Activated CD8-positive, alpha-beta memory T cell treated with anti-CD3 and anti-CD28 coated beads, Interleukin-2, amount 50 U/mL, for 4 hours (primary cell): ENCODE results near the gene ANO10.
"Not testable (repeated sequence)": the region's sequence is repeated elsewhere in the genome, so short reads cannot be mapped to it uniquely, and the experiment has no call there.

ENCODE experiments used
- DNase-seq: peaks from one replicate; pipeline ENCODE4 v3.0.0-alpha.2; 2020

Gene ANO10

DNA sequence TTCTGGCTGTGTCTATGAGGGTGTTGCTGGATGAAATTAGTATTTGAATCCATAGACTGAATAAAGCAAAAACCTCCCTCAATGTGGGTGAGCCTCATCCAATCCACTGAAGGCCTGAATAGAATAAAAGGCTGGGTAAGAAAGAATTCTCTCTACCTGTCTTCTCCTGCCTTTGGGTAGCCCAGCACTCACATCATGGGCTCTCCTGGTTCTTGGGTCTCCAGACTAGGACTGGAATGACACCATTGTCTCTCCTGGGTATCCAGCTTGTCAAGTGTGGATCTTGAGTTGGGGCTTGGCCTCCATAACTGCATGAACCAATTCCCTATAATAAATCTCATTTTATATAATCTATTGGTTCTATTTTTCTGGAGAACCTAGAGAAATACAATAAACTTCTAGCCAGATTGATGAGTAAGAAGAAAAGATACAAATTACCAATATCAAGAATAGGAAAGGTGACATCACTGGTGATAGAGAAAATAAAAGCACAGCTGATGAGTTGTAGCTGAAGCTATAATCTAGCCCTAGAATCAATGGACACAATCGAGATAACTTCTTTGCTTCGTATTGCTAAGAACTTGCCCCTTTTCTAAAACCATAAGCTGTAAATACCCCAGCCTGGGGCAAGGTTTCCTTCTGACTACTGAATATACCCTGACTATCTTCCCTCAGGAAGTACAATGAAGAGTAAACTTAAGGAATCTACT is 106.4 kb downstream of the ANO10 start:
- DNase-seq: no peak

GRCh38 chr3:43512754-43513404 is 108.9 kb downstream of the ANO10 start:
- DNase-seq: no peak

- DNase-seq: no peak
Measured at GRCh38 chr3:43506644-43507043, 115.2 kb downstream of the ANO10 start.

GRCh38 chr3:43505351-43505750 is 116.5 kb downstream of the ANO10 start:
- no peak for DNase-seq

DNA sequence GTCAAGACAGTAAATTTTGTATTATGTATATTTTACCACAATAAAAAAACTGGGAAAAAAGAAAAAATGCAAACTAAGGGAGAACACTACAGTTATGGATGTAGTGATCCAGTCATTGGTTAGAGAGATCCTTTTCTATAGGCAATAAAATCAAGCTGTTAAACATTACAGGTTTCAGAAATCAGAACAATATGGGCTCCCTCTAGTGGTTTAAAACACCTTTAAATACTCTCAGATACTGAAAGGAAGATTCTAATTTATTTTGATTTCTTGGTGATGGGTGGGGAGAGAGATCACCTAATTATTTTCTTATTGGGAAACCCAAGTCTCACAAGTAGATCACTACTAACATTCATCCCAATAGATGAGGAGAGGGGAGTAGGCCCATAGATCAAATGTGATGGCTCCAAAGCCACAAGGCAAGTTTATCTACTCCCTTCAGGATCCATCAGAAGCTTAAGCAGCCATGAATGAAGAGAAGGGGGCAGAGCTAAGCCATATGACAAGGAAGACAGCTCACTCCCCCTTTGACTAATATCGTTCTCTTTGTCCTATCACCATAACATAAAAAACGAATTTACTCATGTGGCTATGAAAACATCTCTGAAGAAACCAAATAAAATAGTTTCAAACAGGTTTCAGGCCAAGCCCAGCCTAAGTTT is 118.6 kb downstream of the ANO10 start:
- DNase-seq: no peak

- no peak for DNase-seq
Measured at GRCh38 chr3:43499256-43499655, 122.6 kb downstream of the ANO10 start.

- no peak for DNase-seq
Measured at GRCh38 chr3:43497905-43498365, 123.9 kb downstream of the ANO10 start.

DNA sequence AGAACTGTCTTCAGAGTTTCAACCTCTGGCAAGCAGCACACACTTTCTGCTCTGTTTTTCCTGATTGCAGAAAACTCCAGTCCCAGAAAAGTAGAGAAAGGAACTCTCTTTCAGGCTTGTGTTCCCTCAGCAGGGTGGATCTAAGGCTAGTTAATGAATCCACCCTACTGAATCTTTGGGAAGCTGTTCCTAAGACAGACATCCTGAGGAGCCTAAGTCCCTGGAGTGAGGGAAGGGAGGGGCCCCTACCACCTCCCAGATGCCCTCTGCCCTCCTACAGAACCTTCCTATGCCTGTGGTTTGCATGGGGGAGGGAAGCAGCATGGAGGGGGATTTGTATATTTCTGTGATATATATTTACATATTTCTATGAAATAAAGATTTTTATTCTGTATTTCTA is 124.4 kb downstream of the ANO10 start:
- DNase-seq: no peak

DNA sequence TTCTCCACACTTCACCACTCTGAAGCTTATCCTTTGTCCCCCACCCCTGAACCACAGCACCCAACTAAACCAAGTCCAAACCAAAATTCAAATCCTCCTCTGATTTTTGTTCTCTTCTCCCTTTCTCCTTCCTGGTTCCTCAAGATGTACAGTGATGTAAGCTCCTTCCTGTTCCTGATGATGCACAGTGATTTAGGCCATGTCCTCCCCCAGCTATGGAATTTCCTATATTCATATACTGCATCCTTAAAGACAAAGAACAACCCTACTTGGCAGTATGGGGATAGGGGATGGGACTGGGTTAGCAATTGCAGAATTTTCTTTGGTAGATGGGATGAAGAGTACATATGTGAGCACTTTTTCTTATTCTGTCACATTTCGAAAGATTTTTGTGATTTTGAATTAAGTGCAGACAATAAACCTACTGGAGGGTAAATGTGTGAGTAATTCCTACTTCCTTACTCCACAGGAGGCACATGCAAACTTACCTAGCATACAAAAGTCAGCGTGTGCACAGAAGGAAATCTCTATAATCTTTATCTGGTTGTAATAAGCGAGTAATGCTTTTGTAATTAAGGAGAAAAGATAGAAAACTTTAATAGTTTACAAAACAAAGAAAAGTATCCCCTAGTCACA is 125.0 kb downstream of the ANO10 start:
- DNase-seq: no peak

- DNase-seq: not testable (repeated sequence)
Measured at GRCh38 chr3:43492932-43493331, 128.9 kb downstream of the ANO10 start.

DNA sequence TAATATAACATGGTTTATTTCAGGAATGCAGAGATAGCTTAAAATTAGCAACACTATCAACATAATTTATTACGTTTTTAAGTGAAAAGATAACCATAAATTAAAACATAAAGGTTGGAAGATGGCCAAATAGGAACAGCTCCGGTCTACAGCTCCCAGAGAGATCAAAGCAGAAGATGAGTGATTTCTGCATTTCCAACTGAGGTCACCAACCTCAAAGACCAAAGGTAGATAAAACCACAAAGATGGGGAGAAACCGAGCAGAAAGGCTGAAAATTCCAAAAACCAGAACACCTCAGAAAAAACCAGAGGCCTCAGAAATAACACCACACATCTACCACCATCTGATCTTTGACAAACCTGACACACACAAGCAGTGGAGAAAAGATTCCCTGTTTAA is 130.0 kb downstream of the ANO10 start:
- not testable (repeated sequence) for DNase-seq

DNA sequence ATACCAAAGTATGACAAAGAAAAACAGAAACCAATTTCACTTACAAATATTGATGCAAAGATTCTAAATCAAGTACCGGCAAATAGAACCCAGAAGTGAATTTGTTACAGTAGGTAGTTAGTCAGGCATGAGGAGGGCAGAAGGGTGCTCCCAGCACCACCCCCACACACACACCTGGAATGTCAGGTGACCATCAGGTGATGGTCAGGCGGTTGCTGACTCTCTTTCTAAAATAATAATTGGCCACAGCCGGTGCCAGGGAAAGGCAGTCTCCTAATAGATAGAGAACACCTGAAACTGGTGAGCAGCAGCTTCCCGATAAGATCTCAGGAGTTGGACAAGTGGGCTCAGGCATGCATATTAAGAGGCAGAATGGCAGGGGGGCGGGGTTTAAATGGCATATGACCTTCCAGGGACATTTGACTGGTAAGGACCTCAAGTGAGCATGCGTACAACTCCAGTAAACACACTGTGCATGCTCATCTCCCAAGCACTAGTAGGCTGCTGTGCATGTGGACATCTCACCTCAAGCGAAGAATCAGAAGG is 131.1 kb downstream of the ANO10 start:
- no peak for DNase-seq

DNA sequence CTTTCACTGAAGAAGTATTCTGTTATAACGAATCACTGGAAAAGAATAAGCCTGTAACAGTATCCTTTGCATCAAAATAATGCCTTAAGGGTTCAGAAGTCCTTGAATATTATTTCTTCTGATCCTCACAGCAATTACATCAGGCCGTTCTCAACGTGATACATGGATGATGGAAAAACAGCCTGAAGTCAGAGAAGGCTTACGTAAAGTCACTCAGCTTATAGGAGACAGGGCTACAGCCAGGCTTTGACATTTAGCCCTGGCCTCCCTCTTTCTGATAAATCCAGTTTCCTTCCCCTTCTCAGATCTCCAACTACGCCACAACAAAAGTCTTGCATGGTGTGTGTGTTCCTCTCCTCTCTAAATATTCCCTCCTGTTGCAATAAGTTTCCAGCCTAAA is 131.9 kb downstream of the ANO10 start:
- no peak for DNase-seq

- no peak for DNase-seq
Measured at GRCh38 chr3:43485931-43486330, 135.9 kb downstream of the ANO10 start.

DNA sequence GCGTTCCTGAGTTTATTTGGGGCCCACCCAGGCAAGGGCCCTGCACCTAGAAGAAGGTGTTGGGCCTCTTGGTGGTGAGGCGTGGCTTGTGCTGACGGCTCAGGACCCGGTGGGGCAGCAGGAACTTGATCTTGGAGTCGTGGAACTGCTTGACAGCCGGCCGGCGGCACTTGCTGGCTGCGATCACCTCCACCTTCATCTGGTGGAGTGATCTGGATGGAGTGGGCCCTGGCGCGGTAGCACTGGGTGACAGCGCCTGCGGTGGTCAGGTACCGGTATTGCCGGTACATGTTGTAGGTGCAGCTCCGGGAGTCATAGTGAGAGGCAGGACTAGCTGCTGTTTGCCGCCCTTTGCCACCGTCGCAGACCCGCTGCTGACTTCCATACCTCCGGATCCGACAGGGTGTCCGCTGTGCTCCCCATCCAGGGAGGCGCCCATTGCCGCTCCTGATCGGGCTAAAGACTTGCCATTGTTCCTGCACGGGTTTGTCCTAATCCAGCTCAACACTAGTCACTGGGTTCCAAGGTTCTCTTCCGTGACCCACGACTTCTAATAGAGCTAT is 136.8 kb downstream of the ANO10 start:
- DNase-seq: no peak

GRCh38 chr3:43481375-43481774 is 140.4 kb downstream of the ANO10 start:
- DNase-seq: no peak

GRCh38 chr3:43478839-43479238 is 143.0 kb downstream of the ANO10 start:
- not testable (repeated sequence) for DNase-seq

GRCh38 chr3:43478118-43478785 is 143.6 kb downstream of the ANO10 start:
- DNase-seq: no peak

DNA sequence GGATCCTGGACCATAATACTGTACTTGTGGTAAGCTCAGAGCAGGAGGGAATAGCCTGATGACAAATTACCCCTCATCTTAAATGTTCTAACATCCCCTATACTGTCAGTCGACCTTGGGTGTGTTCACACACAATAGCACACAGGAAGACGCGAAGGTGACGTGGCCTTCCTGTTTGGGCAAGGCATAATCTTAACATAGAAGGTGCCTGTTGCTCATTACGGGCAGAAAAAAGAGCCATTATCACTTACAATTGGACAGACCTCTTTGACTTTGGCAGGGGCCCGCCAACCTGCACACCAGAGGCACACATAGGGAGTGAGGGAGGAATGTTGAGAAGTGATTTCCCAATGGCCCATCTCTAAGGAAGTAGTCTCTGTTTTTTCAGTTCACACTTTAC is 144.2 kb downstream of the ANO10 start:
- peak; percentile 70 for DNase-seq

- DNase-seq: no peak
Measured at GRCh38 chr3:43473737-43474136, 148.1 kb downstream of the ANO10 start.

GRCh38 chr3:43473244-43473643 is 148.6 kb downstream of the ANO10 start:
- DNase-seq: no peak

DNA sequence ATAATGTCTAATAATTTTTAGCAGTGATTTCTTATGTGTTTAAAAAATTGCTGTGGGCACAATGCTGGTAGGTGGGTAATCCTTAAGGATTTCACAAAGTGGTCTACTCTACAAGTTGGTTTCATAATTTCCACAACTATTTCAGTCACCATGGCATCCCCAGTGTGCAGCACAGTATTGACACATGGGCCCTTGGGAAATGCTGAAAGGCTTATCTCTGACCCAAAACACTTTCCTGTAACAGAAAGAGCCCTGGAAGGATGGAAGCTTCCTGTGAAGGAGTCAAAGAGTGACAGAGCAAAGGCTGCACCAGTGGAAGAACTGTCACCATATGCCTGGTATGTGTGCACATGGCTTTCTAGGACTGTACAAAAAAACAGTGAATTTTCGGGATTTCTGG is 153.7 kb downstream of the ANO10 start:
- no peak for DNase-seq
